ENCODE measurements around the gene RPL10. TPM values are rescaled to one million over a fixed set of nuclear protein-coding genes. Genes with fewer than 3 reads are reported as not detected.

Gene RPL10
- total and polyA plus RNA-seq, 9 donors, result 5,887 to 7,222 (median 5,979) TPM

GRCh38 chrX:154367474-154368308 lies 30.5 kb upstream of the RPL10 start:
- Histone ChIP-seq H3K27me3 (ENCODE audit: control insufficient read depth, insufficient read depth, low read length) (no peaks in the 10 kb centered on the region), H3K36me3 (ENCODE audit: control insufficient read depth, insufficient read depth, low read length) (peaks cover 57% of the 10 kb centered on the region), H3K4me3 (ENCODE audit: low read length) (no peak overlapping the region), H3K4me1 (ENCODE audit: control insufficient read depth, insufficient read depth, low read length) (peaks cover 42% of the 10 kb centered on the region), H3K27ac (ENCODE audit: low read length) (peak overlapping the region; percentile 97), H3K9me3 (replicated peaks; ENCODE audit: control insufficient read depth, low read depth, low read length) (no peaks in the 10 kb centered on the region)
- no peak for DNase-seq
- 88% methylated on average over 26 of the region's 31 CpGs for WGBS (ENCODE audit: insufficient coverage)

DNA sequence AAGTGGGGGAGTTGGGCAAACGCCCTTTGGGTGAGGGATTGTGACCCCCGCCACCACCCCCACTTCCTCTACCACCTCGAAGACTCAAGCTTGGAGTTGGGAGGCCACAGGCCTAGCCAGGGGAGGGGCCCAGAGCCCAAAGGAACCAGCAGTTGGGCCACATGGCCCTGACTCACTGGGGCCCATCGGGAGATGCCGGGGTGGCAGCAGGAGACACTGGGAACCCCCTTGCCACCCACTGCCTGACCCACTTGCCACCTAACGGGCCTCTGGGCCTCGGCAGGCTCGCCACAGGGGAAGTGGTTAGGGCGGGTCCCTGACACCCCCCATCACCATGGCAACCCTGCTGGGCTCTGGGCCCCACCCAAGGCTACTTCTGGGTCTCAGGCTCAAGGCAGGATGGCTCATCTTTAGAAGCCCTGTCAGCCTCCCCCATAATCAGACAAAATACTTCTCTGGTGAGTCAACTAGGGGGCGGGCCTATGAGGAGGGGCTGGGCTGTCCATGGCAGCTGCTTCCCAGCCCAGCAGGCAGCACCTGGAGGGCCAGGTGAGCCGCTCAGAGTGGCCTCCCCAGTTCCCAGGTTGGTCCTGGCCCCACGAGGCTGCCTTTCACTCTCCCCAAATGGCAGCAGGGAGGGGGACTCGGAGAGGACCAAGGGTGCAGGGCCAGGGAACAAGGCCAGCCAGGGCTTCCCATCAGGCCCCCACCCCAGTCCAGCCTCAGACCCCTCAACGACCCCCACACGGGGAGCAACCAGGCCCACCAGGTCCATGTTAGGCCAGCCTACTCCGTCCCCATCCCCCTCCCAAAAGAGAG lies 29.3 kb upstream of the RPL10 start:
- WGBS (ENCODE audit: insufficient coverage), result 47% methylated on average over 7 of the region's 16 CpGs
- Histone ChIP-seq H3K4me3 (ENCODE audit: low read length) (peak overlapping the region; percentile 66), H3K27me3 (ENCODE audit: control insufficient read depth, insufficient read depth, low read length) (no peaks in the 10 kb centered on the region), H3K27ac (ENCODE audit: low read length) (peak overlapping the region; percentile 97), H3K9me3 (replicated peaks; ENCODE audit: control insufficient read depth, low read depth, low read length) (no peaks in the 10 kb centered on the region), H3K36me3 (ENCODE audit: control insufficient read depth, insufficient read depth, low read length) (peaks cover 47% of the 10 kb centered on the region), H3K4me1 (ENCODE audit: control insufficient read depth, insufficient read depth, low read length) (peaks cover 53% of the 10 kb centered on the region)
- peak; percentile 81 for DNase-seq

DNA sequence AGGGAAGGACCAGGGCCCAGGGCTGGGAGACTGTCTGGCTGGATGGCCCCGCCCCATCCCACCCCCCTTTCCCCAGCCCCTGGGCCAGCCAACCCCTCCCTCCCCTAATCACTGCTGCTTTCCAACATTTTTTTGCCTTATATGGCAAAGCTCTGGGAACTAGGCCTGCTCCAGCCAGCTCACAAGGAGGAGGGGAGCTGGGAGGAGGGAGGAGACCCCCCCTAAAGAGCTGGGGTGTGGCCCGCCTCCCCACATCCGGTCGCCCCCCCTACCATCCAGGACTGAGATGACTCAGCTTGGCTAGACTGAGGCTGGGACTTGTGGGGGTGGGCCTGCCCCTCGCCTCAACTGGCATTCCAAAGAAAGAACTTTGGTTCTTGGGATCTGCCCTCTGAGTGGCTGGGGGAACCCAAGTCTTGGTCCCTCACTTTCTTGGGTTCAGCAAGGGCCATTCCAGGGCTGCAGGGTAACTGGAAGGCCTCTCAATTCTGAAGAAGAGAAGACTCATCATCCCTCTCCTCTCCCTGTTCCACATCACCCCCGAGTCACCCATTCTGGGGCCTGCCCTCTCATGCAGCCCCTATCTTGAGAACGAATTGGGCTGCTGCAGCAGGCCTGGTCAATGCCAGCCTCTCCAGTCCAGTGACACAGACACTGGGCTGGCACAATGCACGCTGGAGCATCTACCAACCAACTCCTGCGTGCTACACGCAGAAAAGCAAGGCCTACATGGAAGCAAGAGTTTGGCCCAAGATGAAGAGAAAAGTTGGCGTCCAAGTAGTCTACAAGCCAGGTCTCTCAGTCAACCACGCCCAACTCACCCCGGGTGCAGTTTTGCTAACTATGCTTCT lies 28.5 kb upstream of the RPL10 start:
- H3K27me3 ChIP-seq (ENCODE audit: control insufficient read depth, insufficient read depth, low read length), result no peaks in the 10 kb centered on the region
- peaks cover 57% of the 10 kb centered on the region for H3K4me1 ChIP-seq (ENCODE audit: control insufficient read depth, insufficient read depth, low read length)
- peak overlapping the region; percentile 80 for H3K4me3 ChIP-seq (ENCODE audit: low read length)
- H3K36me3 ChIP-seq (ENCODE audit: control insufficient read depth, insufficient read depth, low read length), result peaks cover 40% of the 10 kb centered on the region
- 9% methylated on average over 7 of the region's 13 CpGs for WGBS (ENCODE audit: insufficient coverage)
- DNase-seq, result peak; percentile 97
- peak overlapping the region; percentile 97 for H3K27ac ChIP-seq (ENCODE audit: low read length)
- no peaks in the 10 kb centered on the region for H3K9me3 ChIP-seq (replicated peaks; ENCODE audit: control insufficient read depth, low read depth, low read length)

- H3K27me3 ChIP-seq (ENCODE audit: control insufficient read depth, insufficient read depth, low read length), result no peaks in the 10 kb centered on the region
- peak; percentile 67 for DNase-seq
- 30% methylated on average over 50 of the region's 63 CpGs for WGBS (ENCODE audit: insufficient coverage)
- H3K36me3 ChIP-seq (ENCODE audit: control insufficient read depth, insufficient read depth, low read length), result peaks cover 32% of the 10 kb centered on the region
- peaks cover 63% of the 10 kb centered on the region for H3K4me1 ChIP-seq (ENCODE audit: control insufficient read depth, insufficient read depth, low read length)
- no peaks in the 10 kb centered on the region for H3K9me3 ChIP-seq (replicated peaks; ENCODE audit: control insufficient read depth, low read depth, low read length)
- H3K4me3 ChIP-seq (ENCODE audit: low read length), result peak overlapping the region; percentile 80
- H3K27ac ChIP-seq (ENCODE audit: low read length), result peak overlapping the region; percentile 97
These were observed 27.7 kb upstream of the RPL10 start for GRCh38 chrX:154370300-154371016.

DNA sequence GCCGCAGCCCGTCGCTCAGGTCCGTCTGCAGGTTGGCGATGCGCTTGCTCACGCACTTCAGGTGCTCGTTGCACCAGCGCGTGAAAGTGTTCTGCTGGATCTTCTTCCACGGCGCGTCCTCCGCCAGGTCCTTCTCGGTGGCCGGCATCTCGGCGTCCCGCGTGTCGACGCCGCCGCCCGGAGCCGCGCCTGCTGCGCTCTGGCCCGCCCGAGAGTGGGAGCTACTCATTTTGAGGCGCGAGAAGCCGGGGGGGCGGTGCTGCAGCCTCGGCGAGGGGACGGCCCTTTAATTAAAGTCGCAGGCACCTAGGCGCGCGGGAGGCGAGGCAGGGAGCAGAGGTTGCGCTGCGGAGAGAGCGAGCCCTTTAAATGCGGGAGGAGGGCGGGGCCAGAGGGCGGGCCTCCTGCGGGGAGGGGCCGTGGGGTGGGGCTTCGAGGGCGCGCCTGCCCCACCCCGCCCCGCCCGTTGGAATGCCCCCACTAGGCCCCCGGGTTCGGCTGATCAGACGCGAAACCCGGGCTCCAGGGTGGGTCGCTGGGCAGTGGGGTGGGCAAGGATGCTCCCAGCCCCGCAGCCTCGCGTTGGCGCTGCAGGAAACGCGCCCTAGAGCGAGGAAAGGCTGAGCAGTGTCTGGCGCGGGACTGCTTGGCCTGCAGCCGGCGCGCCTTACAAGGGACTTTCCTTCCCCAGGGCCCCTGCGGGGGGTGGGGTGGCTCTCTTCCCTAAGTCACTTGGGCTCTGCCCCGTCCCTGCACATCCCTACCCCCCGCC lies 27.0 kb upstream of the RPL10 start:
- DNase-seq, result peak; percentile 97
- Histone ChIP-seq H3K4me1 (ENCODE audit: control insufficient read depth, insufficient read depth, low read length) (peaks cover 57% of the 10 kb centered on the region), H3K27ac (ENCODE audit: low read length) (peak overlapping the region; percentile 97), H3K36me3 (ENCODE audit: control insufficient read depth, insufficient read depth, low read length) (peaks cover 25% of the 10 kb centered on the region), H3K27me3 (ENCODE audit: control insufficient read depth, insufficient read depth, low read length) (no peaks in the 10 kb centered on the region), H3K4me3 (ENCODE audit: low read length) (peak overlapping the region; percentile 80), H3K9me3 (replicated peaks; ENCODE audit: control insufficient read depth, low read depth, low read length) (no peaks in the 10 kb centered on the region)
- 31% methylated on average over 72 of the region's 77 CpGs for WGBS (ENCODE audit: insufficient coverage)

- Histone ChIP-seq H3K27me3 (ENCODE audit: control insufficient read depth, insufficient read depth, low read length) (no peaks in the 10 kb centered on the region), H3K36me3 (ENCODE audit: control insufficient read depth, insufficient read depth, low read length) (peaks cover 18% of the 10 kb centered on the region), H3K27ac (ENCODE audit: low read length) (no peak overlapping the region), H3K9me3 (replicated peaks; ENCODE audit: control insufficient read depth, low read depth, low read length) (no peaks in the 10 kb centered on the region), H3K4me3 (ENCODE audit: low read length) (peak overlapping the region; percentile 50), H3K4me1 (ENCODE audit: control insufficient read depth, insufficient read depth, low read length) (peaks cover 51% of the 10 kb centered on the region)
- WGBS (ENCODE audit: insufficient coverage), result 39% methylated on average over 37 of the region's 43 CpGs
- DNase-seq, result no peak
These were observed 26.3 kb upstream of the RPL10 start for GRCh38 chrX:154371789-154372300.

- DNase-seq, result no peak
- no CpG with 5 or more reads among the region's 5 CpGs for WGBS (ENCODE audit: insufficient coverage)
- Histone ChIP-seq H3K9me3 (replicated peaks; ENCODE audit: control insufficient read depth, low read depth, low read length) (no peaks in the 10 kb centered on the region), H3K27me3 (ENCODE audit: control insufficient read depth, insufficient read depth, low read length) (no peaks in the 10 kb centered on the region), H3K36me3 (ENCODE audit: control insufficient read depth, insufficient read depth, low read length) (peaks cover 10% of the 10 kb centered on the region), H3K27ac (ENCODE audit: low read length) (no peak overlapping the region), H3K4me3 (ENCODE audit: low read length) (no peak overlapping the region), H3K4me1 (ENCODE audit: control insufficient read depth, insufficient read depth, low read length) (peaks cover 43% of the 10 kb centered on the region)
These were observed 25.6 kb upstream of the RPL10 start for GRCh38 chrX:154372612-154373022.

GRCh38 chrX:154373340-154374306 lies 24.6 kb upstream of the RPL10 start:
- DNase-seq, result peak; percentile 84
- Histone ChIP-seq H3K4me1 (ENCODE audit: control insufficient read depth, insufficient read depth, low read length) (peaks cover 38% of the 10 kb centered on the region), H3K9me3 (replicated peaks; ENCODE audit: control insufficient read depth, low read depth, low read length) (no peaks in the 10 kb centered on the region), H3K4me3 (ENCODE audit: low read length) (peak overlapping the region; percentile 35), H3K36me3 (ENCODE audit: control insufficient read depth, insufficient read depth, low read length) (peaks cover 2% of the 10 kb centered on the region), H3K27me3 (ENCODE audit: control insufficient read depth, insufficient read depth, low read length) (no peaks in the 10 kb centered on the region), H3K27ac (ENCODE audit: low read length) (no peak overlapping the region)
- 35% methylated on average over 17 of the region's 23 CpGs for WGBS (ENCODE audit: insufficient coverage)

Data from muscle of leg (tissue), 11 donors.